HEK293 (cell line): Measurements from ENCODE around the gene ZNF653.

Source experiments
- CTCF ChIA-PET: fragments of 350-600 bp; formaldehyde crosslinking; extraction: SDS; loops from one replicate; lab custom pipeline; 2021; ENCODE audit warnings: antibody characterized with exemption; lab: Yijun Ruan, JAX
- POLR2A ChIA-PET: fragments of 300-600 bp; formaldehyde crosslinking; extraction: SDS; loops from one replicate; lab custom pipeline; 2020; ENCODE audit warnings: antibody characterized with exemption, inconsistent platforms; lab: Yijun Ruan, JAX
- H3K27ac ChIP-seq: fragments of 200-500 bp; sonication (Bioruptor generic); 2 replicates; pipeline ENCODE4 v1.5.1; 2014; ENCODE audit warnings: low read depth, low read length, control low read depth, inconsistent platforms; ENCODE audit errors: extremely low read depth
- H3K36me3 ChIP-seq, 2 experiments: fragments of 200-500 bp in 1 of 2; sonication (Bioruptor generic) in 1 of 2; 1 replicate in 1 of 2; 2 replicates in 1 of 2; pipeline ENCODE4 v1.5.1; 2014 to 2017; ENCODE audit warnings: inconsistent platforms in 2 of 2, low read length in 2 of 2; ENCODE audit not compliant: control insufficient read depth in 2 of 2, insufficient read depth in 1 of 2
- H3K4me1 ChIP-seq: fragments of 200-500 bp; sonication (Bioruptor generic); 2 replicates; pipeline ENCODE4 v1.5.1; 2014; ENCODE audit warnings: mild to moderate bottlenecking, low read length, inconsistent platforms; ENCODE audit not compliant: control insufficient read depth, insufficient read depth
- H3K4me3 ChIP-seq: 2 replicates; pipeline ENCODE4 v1.5.1; 2011; ENCODE audit warnings: low read depth, mild to moderate bottlenecking, control low read depth, low read length, moderate library complexity
- H3K9me3 ChIP-seq: fragments of 200-500 bp; sonication (Bioruptor generic); 2 replicates; pipeline ENCODE4 v1.5.1; 2014; ENCODE audit warnings: low read depth, low read length, inconsistent platforms; ENCODE audit not compliant: control insufficient read depth, insufficient read depth
- BCL11B ChIP-seq: fragments of 450-650 bp; formaldehyde crosslinking; IDR thresholded peaks from 2 replicates; pipeline ENCODE4 v1.5.1; 2016; ENCODE audit warnings: low read depth, missing biosample characterization, missing genetic modification characterization
- GLI4 ChIP-seq: fragments of 450-650 bp; formaldehyde crosslinking; IDR thresholded peaks from 2 replicates; pipeline ENCODE4 v1.5.1; 2016; ENCODE audit warnings: missing biosample characterization, missing genetic modification characterization
- KLF9 ChIP-seq: fragments of 450-650 bp; formaldehyde crosslinking; IDR thresholded peaks from 2 replicates; pipeline ENCODE4 v1.5.1; 2016; ENCODE audit warnings: missing biosample characterization, missing genetic modification characterization, low read depth
- MEIS1 ChIP-seq: sonication (generic); formaldehyde crosslinking; IDR thresholded peaks from 2 replicates; pipeline ENCODE4 v1.8.1; 2022; ENCODE audit warnings: missing genetic modification reagents, mild to moderate bottlenecking, borderline replicate concordance
- TCF7L2 ChIP-seq: IDR thresholded peaks from 2 replicates; pipeline ENCODE4 v1.6.1; 2011; ENCODE audit warnings: low read depth, mild to moderate bottlenecking, inconsistent platforms, low read length, moderate library complexity, borderline replicate concordance
- ZNF366 ChIP-seq: fragments of 450-650 bp; formaldehyde crosslinking; conservative IDR thresholded peaks from 2 replicates; pipeline ENCODE4 v1.5.1; 2016; ENCODE audit warnings: missing biosample characterization, missing genetic modification characterization
- ZNF37A ChIP-seq: fragments of 450-650 bp; IDR thresholded peaks from 2 replicates; pipeline ENCODE4 v1.5.1; 2018; ENCODE audit warnings: missing biosample characterization, missing genetic modification characterization
- ZNF626 ChIP-seq: fragments of 450-650 bp; sonication (Bioruptor Pico); formaldehyde crosslinking; IDR thresholded peaks from 2 replicates; pipeline ENCODE4 v1.5.1; 2018; ENCODE audit warnings: missing biosample characterization, missing genetic modification characterization, inconsistent platforms
- ZNF747 ChIP-seq: fragments of 450-650 bp; formaldehyde crosslinking; IDR thresholded peaks from 2 replicates; pipeline ENCODE4 v1.5.1; 2016; ENCODE audit warnings: missing biosample characterization, missing genetic modification characterization
- ZNF791 ChIP-seq: fragments of 450-650 bp; formaldehyde crosslinking; IDR thresholded peaks from 2 replicates; pipeline ENCODE4 v1.5.1; 2016; ENCODE audit warnings: missing biosample characterization, missing genetic modification characterization
- TF ChIP-seq, protein P1 (sequence below): fragments of 450-650 bp; formaldehyde crosslinking; IDR thresholded peaks from 2 replicates; pipeline ENCODE4 v1.5.1; 2016; ENCODE audit warnings: missing biosample characterization, missing genetic modification characterization, borderline replicate concordance
- TF ChIP-seq, protein P2 (sequence below): fragments of 450-650 bp; formaldehyde crosslinking; IDR thresholded peaks from 2 replicates; pipeline ENCODE4 v1.5.1; 2016; ENCODE audit warnings: missing biosample characterization, missing genetic modification characterization
- TF ChIP-seq, protein P3 (sequence below): fragments of 450-650 bp; formaldehyde crosslinking; IDR thresholded peaks from 2 replicates; pipeline ENCODE4 v1.5.1; 2016; ENCODE audit warnings: missing biosample characterization, missing genetic modification characterization
- TF ChIP-seq, protein P4 (sequence below): fragments of 450-650 bp; formaldehyde crosslinking; IDR thresholded peaks from 2 replicates; pipeline ENCODE4 v1.5.1; 2016; ENCODE audit warnings: missing biosample characterization, missing genetic modification characterization

ZNF653 gene

DNA sequence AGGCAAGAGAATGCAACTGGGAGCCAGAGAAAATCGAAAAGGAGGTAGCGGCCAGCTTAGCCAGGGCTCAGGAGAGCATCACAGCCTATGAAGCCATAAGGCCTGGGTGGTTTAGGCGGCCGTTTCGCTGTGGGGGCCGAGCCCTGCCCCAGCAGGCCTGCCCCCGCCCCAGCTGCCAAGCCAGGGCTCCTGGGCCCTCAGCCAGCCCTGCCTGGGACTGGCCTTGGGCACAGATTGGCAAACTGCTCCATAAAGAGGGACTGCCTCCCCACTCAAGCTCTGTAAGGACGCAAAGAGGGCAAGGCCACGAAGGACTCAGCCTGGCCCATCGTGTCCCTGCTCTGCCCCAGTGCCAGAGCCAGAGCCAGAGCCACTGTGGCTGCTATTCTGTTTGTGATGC lies 10.2 kb downstream of the ZNF653 start:
- ChIA-PET POLR2A (no interaction called here), CTCF (interaction anchor here (0.9 to 2.1 kb wide), 7 partner anchors 10 to 127 kb away, joined by 3 to 12 read pairs (median 5); no protein-coding TSS in a partner anchor)
- TF ChIP-seq ZNF791 (tag by site-specific recombination), result no peak
- TF ChIP-seq, protein P1, sequence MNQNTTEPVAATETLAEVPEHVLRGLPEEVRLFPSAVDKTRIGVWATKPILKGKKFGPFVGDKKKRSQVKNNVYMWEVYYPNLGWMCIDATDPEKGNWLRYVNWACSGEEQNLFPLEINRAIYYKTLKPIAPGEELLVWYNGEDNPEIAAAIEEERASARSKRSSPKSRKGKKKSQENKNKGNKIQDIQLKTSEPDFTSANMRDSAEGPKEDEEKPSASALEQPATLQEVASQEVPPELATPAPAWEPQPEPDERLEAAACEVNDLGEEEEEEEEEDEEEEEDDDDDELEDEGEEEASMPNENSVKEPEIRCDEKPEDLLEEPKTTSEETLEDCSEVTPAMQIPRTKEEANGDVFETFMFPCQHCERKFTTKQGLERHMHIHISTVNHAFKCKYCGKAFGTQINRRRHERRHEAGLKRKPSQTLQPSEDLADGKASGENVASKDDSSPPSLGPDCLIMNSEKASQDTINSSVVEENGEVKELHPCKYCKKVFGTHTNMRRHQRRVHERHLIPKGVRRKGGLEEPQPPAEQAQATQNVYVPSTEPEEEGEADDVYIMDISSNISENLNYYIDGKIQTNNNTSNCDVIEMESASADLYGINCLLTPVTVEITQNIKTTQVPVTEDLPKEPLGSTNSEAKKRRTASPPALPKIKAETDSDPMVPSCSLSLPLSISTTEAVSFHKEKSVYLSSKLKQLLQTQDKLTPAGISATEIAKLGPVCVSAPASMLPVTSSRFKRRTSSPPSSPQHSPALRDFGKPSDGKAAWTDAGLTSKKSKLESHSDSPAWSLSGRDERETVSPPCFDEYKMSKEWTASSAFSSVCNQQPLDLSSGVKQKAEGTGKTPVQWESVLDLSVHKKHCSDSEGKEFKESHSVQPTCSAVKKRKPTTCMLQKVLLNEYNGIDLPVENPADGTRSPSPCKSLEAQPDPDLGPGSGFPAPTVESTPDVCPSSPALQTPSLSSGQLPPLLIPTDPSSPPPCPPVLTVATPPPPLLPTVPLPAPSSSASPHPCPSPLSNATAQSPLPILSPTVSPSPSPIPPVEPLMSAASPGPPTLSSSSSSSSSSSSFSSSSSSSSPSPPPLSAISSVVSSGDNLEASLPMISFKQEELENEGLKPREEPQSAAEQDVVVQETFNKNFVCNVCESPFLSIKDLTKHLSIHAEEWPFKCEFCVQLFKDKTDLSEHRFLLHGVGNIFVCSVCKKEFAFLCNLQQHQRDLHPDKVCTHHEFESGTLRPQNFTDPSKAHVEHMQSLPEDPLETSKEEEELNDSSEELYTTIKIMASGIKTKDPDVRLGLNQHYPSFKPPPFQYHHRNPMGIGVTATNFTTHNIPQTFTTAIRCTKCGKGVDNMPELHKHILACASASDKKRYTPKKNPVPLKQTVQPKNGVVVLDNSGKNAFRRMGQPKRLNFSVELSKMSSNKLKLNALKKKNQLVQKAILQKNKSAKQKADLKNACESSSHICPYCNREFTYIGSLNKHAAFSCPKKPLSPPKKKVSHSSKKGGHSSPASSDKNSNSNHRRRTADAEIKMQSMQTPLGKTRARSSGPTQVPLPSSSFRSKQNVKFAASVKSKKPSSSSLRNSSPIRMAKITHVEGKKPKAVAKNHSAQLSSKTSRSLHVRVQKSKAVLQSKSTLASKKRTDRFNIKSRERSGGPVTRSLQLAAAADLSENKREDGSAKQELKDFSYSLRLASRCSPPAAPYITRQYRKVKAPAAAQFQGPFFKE (tag by site-specific recombination), result no peak
- TF ChIP-seq, protein P2, sequence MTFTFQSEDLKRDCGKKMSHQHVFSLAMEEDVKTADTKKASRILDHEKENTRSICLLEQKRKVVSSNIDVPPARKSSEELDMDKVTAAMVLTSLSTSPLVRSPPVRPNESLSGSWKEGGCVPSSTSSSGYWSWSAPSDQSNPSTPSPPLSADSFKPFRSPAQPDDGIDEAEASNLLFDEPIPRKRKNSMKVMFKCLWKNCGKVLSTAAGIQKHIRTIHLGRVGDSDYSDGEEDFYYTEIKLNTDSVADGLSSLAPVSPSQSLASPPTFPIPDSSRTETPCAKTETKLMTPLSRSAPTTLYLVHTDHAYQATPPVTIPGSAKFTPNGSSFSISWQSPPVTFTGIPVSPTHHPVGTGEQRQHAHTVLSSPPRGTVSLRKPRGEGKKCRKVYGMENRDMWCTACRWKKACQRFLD, result no peak
- TF ChIP-seq GLI4 (tag by site-specific recombination), result no peak
- TF ChIP-seq, protein P3, sequence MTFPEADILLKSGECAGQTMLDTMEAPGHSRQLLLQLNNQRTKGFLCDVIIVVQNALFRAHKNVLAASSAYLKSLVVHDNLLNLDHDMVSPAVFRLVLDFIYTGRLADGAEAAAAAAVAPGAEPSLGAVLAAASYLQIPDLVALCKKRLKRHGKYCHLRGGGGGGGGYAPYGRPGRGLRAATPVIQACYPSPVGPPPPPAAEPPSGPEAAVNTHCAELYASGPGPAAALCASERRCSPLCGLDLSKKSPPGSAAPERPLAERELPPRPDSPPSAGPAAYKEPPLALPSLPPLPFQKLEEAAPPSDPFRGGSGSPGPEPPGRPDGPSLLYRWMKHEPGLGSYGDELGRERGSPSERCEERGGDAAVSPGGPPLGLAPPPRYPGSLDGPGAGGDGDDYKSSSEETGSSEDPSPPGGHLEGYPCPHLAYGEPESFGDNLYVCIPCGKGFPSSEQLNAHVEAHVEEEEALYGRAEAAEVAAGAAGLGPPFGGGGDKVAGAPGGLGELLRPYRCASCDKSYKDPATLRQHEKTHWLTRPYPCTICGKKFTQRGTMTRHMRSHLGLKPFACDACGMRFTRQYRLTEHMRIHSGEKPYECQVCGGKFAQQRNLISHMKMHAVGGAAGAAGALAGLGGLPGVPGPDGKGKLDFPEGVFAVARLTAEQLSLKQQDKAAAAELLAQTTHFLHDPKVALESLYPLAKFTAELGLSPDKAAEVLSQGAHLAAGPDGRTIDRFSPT, result no peak
- TF ChIP-seq ZNF366 (tag by site-specific recombination), result no peak
- no peak for TF ChIP-seq ZNF626 (tag by site-specific recombination)
- no peak for TF ChIP-seq MEIS1 (CRISPR knock-in tag)
- no peak for TF ChIP-seq ZNF747
- no peak for TF ChIP-seq BCL11B (tag by site-specific recombination)
- TF ChIP-seq KLF9 (tag by site-specific recombination), result no peak
- TF ChIP-seq, protein P4, sequence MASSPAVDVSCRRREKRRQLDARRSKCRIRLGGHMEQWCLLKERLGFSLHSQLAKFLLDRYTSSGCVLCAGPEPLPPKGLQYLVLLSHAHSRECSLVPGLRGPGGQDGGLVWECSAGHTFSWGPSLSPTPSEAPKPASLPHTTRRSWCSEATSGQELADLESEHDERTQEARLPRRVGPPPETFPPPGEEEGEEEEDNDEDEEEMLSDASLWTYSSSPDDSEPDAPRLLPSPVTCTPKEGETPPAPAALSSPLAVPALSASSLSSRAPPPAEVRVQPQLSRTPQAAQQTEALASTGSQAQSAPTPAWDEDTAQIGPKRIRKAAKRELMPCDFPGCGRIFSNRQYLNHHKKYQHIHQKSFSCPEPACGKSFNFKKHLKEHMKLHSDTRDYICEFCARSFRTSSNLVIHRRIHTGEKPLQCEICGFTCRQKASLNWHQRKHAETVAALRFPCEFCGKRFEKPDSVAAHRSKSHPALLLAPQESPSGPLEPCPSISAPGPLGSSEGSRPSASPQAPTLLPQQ, result no peak
- TF ChIP-seq TCF7L2, result no peak
- TF ChIP-seq ZNF37A (tag by site-specific recombination), result no peak
- Histone ChIP-seq H3K9me3 (no peaks in the 10 kb centered on the region), H3K4me3 (no peak overlapping the region), H3K27ac (no peak overlapping the region), H3K4me1 (no peaks in the 10 kb centered on the region), H3K36me3 (peaks cover 5 to 26% of the 10 kb centered on the region in 2 experiments; a peak in 2 of 3 replicates)
